ENCODE measurements around the gene HLCS.

Gene HLCS

DNA sequence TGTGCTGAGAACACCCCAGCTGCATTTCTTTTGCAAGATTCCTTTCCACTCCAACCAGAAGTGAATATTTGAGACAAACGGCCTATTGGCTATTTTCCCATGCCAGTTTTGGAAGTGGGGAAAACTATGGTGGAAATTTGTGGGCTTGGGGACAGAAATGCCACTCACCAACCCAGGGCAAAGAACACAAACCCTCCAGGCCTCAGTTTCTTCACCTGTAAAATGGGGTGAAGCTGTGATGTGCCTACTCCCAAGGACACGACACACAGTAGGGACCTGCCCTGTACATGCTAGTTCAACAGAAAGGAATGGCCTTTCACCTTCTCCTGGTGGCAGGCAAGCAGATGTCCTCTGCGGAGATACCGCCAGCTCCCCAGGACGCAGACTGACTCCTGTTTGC lies 221.0 kb downstream of the HLCS start:
- TF ChIP-seq, protein P1, sequence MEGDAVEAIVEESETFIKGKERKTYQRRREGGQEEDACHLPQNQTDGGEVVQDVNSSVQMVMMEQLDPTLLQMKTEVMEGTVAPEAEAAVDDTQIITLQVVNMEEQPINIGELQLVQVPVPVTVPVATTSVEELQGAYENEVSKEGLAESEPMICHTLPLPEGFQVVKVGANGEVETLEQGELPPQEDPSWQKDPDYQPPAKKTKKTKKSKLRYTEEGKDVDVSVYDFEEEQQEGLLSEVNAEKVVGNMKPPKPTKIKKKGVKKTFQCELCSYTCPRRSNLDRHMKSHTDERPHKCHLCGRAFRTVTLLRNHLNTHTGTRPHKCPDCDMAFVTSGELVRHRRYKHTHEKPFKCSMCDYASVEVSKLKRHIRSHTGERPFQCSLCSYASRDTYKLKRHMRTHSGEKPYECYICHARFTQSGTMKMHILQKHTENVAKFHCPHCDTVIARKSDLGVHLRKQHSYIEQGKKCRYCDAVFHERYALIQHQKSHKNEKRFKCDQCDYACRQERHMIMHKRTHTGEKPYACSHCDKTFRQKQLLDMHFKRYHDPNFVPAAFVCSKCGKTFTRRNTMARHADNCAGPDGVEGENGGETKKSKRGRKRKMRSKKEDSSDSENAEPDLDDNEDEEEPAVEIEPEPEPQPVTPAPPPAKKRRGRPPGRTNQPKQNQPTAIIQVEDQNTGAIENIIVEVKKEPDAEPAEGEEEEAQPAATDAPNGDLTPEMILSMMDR (IDR thresholded peaks at IDR 0.05), result no peak

DNA sequence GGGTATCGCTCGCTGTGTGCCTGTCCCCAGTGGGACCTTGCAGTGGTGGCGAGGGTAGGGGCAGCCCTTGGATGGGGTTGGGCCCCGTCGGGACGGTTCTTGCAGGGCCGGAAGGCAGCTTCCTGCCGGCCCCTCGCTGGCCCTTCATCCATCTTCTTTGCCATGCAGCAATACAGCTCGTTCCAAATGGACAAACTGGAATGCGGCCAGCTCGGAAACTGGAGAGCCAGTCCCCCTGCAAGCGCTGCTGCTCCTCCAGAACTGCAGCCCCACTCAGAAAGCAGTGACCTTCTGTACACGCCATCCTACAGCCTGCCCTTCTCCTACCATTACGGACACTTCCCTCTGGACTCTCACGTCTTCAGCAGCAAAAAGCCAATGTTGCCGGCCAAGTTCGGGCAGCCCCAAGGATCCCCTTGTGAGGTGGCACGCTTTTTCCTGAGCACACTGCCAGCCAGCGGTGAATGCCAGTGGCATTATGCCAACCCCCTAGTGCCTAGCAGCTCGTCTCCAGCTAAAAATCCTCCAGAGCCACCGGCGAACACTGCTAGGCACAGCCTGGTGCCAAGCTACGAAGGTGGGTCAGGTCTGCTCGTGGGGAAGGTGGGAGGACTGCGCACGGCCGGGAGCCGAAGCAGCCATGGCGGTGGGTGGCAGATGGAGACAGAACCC lies 221.8 kb downstream of the HLCS start:
- TF ChIP-seq, protein P1 (IDR thresholded peaks at IDR 0.05), result no peak

DNA sequence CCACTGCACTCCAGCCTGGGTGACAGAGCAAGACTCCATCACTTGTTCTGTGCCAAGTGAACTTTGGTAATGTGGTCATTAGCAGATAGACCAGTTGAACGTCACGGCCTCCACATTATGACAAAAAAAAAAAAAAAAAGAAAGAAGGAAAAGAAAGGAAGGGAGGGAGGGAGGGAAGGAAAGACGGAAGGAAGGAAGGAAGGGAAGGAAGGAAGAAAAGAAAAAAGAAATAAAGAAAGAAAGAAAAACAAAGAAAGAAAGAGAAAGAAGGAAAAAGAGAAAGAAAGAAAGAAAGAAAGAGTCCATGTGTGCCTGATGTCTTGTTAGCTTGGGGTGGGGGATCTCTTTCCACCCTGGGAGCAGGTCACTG lies 222.3 kb downstream of the HLCS start:
- TF ChIP-seq, protein P1 (IDR thresholded peaks at IDR 0.05), result no peak

DNA sequence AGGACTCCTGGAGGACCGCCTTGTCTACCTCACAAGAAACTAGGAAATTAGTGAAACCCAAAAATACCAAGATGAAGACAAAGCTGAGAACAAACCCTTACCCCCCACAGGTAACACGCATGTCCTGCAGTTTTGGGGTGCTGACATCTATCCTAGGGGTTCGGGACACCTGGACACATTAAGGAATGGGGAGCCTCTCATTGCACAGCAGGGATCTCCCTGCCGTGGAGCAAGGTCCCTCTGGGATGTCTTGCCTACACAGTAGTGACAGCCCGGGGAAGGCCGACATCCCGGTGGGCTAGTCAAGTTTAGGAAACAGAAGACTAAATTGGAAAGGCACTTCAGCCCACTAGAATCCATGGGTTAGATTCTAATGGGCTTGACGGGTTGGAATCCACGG lies 223.0 kb downstream of the HLCS start:
- TF ChIP-seq, protein P1 (IDR thresholded peaks at IDR 0.05), result no peak

DNA sequence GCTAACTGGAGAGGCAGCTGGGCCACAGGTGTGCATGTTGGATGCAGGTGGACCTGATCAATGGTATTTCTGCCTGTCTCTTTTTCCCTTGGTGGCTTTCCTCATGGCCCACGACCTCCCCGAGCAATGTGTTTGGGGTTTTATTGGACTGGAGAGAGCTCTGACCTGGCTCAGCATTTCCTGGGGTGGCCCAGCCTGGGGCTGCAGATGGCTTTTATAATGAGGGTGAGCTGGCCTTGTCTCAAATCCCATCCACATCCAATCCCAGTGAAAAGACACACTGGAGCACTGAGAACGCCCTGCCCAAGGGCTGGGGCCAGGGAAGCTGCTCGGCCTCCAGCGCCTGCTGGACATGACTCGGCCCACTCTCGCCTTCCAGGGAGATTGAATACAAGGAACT lies 223.5 kb downstream of the HLCS start:
- TF ChIP-seq, protein P1 (IDR thresholded peaks at IDR 0.05), result no peak

DNA sequence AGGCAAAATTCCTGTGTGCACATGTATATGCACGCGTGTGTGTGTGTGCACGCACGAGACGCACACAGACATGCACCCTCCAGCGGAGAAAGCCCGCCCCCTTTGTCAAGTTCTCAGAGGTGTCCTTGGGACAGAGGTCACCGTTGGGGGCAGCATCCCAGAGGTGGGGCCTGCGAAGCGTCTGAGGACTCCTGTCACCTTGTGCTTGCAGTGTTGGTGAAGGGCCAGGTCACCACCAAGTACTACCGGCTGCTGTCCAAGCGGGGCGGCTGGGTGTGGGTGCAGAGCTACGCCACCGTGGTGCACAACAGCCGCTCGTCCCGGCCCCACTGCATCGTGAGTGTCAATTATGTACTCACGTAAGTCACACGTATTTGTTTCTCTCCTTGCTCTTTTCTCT lies 225.0 kb downstream of the HLCS start:
- TF ChIP-seq, protein P1 (IDR thresholded peaks at IDR 0.05), result no peak

DNA sequence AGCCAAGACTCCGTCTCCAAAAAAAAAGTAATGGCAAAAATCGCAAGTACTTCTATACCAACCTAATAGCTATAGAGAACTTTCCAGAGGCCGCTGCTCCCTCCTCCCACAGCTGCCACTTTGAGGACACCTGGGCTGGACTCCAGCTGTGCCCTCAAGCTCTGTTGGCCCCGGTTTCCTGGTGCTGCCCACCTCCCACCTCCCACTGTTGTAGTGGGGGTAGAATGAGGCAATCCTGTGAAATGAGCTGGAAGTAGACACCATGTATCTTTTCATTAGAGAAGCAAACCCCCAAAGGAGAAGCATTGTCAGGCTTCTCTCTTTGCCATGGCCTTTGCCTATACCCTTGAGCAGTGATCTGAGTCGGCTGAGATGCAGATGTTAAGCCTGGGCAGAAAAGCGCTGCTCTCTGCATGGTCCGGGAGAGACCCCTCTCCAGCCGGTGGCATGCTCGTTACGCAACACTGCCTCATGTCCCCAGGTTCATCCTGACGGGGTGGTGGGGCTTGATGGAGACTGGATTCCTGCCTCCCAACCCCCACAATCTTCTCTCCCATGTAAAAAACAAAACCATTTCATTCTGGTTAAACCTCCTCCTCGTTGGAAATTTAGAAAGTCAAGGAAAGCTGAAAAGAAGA lies 227.9 kb downstream of the HLCS start:
- TF ChIP-seq, protein P1 (IDR thresholded peaks at IDR 0.05), result no peak
